Measurements from ENCODE around the gene OR2B2.

The OR2B2 gene

GRCh38 chr6:27890445-27891319 lies 21.5 kb downstream of the OR2B2 start:
- Histone ChIP-seq H3K9me3 (ENCODE audit: control insufficient read depth, insufficient read depth, low read length) (no peaks in the 10 kb centered on the region), H3K27ac (ENCODE audit: low read depth, low read length) (peak overlapping the region; percentile 99), H3F3A (ENCODE audit: control insufficient read depth, insufficient read depth) (peaks cover 53% of the 10 kb centered on the region), H4K20me1 (ENCODE audit: control insufficient read depth, insufficient read depth, low read depth, low read length) (no peaks in the 10 kb centered on the region), H3K27me3 (ENCODE audit: control insufficient read depth, low read length) (no peaks in the 10 kb centered on the region), H3K4me1 (ENCODE audit: control insufficient read depth, low read length) (peaks cover 54% of the 10 kb centered on the region), H3K79me2 (ENCODE audit: control insufficient read depth, low read length) (no peaks in the 10 kb centered on the region), H3K4me2 (ENCODE audit: low read length) (peak overlapping the region; percentile 99), H3K36me3 (ENCODE audit: control insufficient read depth, low read length) (peaks cover 26% of the 10 kb centered on the region), H3K9me2 (replicated peaks; ENCODE audit: control insufficient read depth, low read length) (no peaks in the 10 kb centered on the region), H3K4me3 (ENCODE audit: low read length) (peak overlapping the region; percentile 97)
- TF ChIP-seq EZH2phosphoT487 (IDR thresholded peaks at IDR 0.05; ENCODE audit: borderline replicate concordance, low read length) (no peak), CTCF (IDR thresholded peaks at IDR 0.05; ENCODE audit: low read depth, low read length, poor library complexity, severe bottlenecking) (no peak)

GRCh38 chr6:27889628-27890444 lies 22.4 kb downstream of the OR2B2 start:
- Histone ChIP-seq H3K4me1 (ENCODE audit: control insufficient read depth, low read length) (peaks cover 52% of the 10 kb centered on the region), H3K4me2 (ENCODE audit: low read length) (peak overlapping the region; percentile 99), H3F3A (ENCODE audit: control insufficient read depth, insufficient read depth) (peaks cover 48% of the 10 kb centered on the region), H3K36me3 (ENCODE audit: control insufficient read depth, low read length) (peaks cover 21% of the 10 kb centered on the region), H3K27me3 (ENCODE audit: control insufficient read depth, low read length) (no peaks in the 10 kb centered on the region), H3K27ac (ENCODE audit: low read depth, low read length) (peak overlapping the region; percentile 99), H3K4me3 (ENCODE audit: low read length) (peak overlapping the region; percentile 70), H3K9me2 (replicated peaks; ENCODE audit: control insufficient read depth, low read length) (no peaks in the 10 kb centered on the region), H3K9me3 (ENCODE audit: control insufficient read depth, insufficient read depth, low read length) (no peaks in the 10 kb centered on the region), H3K79me2 (ENCODE audit: control insufficient read depth, low read length) (no peaks in the 10 kb centered on the region), H4K20me1 (ENCODE audit: control insufficient read depth, insufficient read depth, low read depth, low read length) (no peaks in the 10 kb centered on the region)
- no peak for TF ChIP-seq CTCF (IDR thresholded peaks at IDR 0.05; ENCODE audit: low read depth, low read length, poor library complexity, severe bottlenecking)
- TF ChIP-seq EZH2phosphoT487 (IDR thresholded peaks at IDR 0.05; ENCODE audit: borderline replicate concordance, low read length), result no peak

DNA sequence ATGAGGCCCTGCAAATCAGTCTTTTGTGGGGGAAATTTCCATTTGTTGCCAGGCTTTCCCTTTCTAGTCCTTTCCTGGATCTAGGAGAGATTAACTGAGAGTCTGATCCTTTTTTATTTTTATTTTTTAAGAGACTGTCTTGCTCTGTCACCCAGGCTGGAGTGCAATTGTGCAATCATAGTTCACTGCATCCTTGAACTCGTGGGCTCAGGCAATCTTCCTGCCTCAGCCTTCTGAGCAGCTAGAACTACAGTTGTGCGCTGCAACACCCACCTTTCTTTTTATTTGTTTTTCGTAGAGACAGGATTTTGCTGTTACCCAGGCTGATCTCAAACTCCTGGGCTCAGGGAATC lies 22.9 kb downstream of the OR2B2 start:
- TF ChIP-seq EZH2phosphoT487 (IDR thresholded peaks at IDR 0.05; ENCODE audit: borderline replicate concordance, low read length), result no peak
- TF ChIP-seq CTCF (IDR thresholded peaks at IDR 0.05; ENCODE audit: low read depth, low read length, poor library complexity, severe bottlenecking), result no peak
- H4K20me1 ChIP-seq (ENCODE audit: control insufficient read depth, insufficient read depth, low read depth, low read length), result no peaks in the 10 kb centered on the region
- no peaks in the 10 kb centered on the region for H3K79me2 ChIP-seq (ENCODE audit: control insufficient read depth, low read length)
- H3K27ac ChIP-seq (ENCODE audit: low read depth, low read length), result peak overlapping the region; percentile 99
- H3K4me2 ChIP-seq (ENCODE audit: low read length), result peak overlapping the region; percentile 99
- H3K27me3 ChIP-seq (ENCODE audit: control insufficient read depth, low read length), result no peaks in the 10 kb centered on the region
- no peaks in the 10 kb centered on the region for H3K9me2 ChIP-seq (replicated peaks; ENCODE audit: control insufficient read depth, low read length)
- peaks cover 16% of the 10 kb centered on the region for H3K36me3 ChIP-seq (ENCODE audit: control insufficient read depth, low read length)
- H3F3A ChIP-seq (ENCODE audit: control insufficient read depth, insufficient read depth), result peaks cover 43% of the 10 kb centered on the region
- H3K4me1 ChIP-seq (ENCODE audit: control insufficient read depth, low read length), result peaks cover 47% of the 10 kb centered on the region
- no peaks in the 10 kb centered on the region for H3K9me3 ChIP-seq (ENCODE audit: control insufficient read depth, insufficient read depth, low read length)
- H3K4me3 ChIP-seq (ENCODE audit: low read length), result peak overlapping the region; percentile 70
